HG02885 (cell line): ENCODE results near the gene PTPRK.
"Not testable (repeated sequence)": the region's sequence is repeated elsewhere in the genome, so short reads cannot be mapped to it uniquely, and the experiment has no call there.

ENCODE experiments used
- ATAC-seq: cut with Tn5 transposase; IDR thresholded peaks from one replicate; pipeline ENCODE4 v1.9.1; 2021; ENCODE audit warnings: mild to moderate bottlenecking; ENCODE audit not compliant: unreplicated experiment, poor library complexity

The PTPRK gene

GRCh38 chr6:128492386-128492785 lies 28.0 kb downstream of the PTPRK start:
- no peak for ATAC-seq

GRCh38 chr6:128491610-128492206 lies 28.7 kb downstream of the PTPRK start:
- peak; percentile 77 for ATAC-seq

- no peak for ATAC-seq
Measured at GRCh38 chr6:128491100-128491581, 29.3 kb downstream of the PTPRK start.

- no peak for ATAC-seq
Measured at GRCh38 chr6:128487746-128488145, 32.7 kb downstream of the PTPRK start.

- ATAC-seq, result no peak
Measured at GRCh38 chr6:128487055-128487454, 33.3 kb downstream of the PTPRK start.

GRCh38 chr6:128486580-128486979 lies 33.8 kb downstream of the PTPRK start:
- not testable (repeated sequence) for ATAC-seq

GRCh38 chr6:128483472-128484135 lies 36.8 kb downstream of the PTPRK start:
- ATAC-seq, result no peak

GRCh38 chr6:128482642-128483041 lies 37.8 kb downstream of the PTPRK start:
- ATAC-seq, result no peak

GRCh38 chr6:128479991-128480390 lies 40.4 kb downstream of the PTPRK start:
- ATAC-seq, result no peak

- ATAC-seq, result no peak
Measured at GRCh38 chr6:128479048-128479666, 41.2 kb downstream of the PTPRK start.

GRCh38 chr6:128478230-128479047 lies 42.0 kb downstream of the PTPRK start:
- no peak for ATAC-seq

GRCh38 chr6:128474933-128475332 lies 45.5 kb downstream of the PTPRK start:
- ATAC-seq, result no peak

GRCh38 chr6:128474481-128474880 lies 45.9 kb downstream of the PTPRK start:
- ATAC-seq, result no peak

- ATAC-seq, result no peak
Measured at GRCh38 chr6:128471907-128472306, 48.5 kb downstream of the PTPRK start.

- no peak for ATAC-seq
Measured at GRCh38 chr6:128465368-128466343, 54.7 kb downstream of the PTPRK start.

- ATAC-seq, result no peak
Measured at GRCh38 chr6:128464790-128465189, 55.6 kb downstream of the PTPRK start.

GRCh38 chr6:128463942-128464341 lies 56.5 kb downstream of the PTPRK start:
- no peak for ATAC-seq

GRCh38 chr6:128461501-128461900 lies 58.9 kb downstream of the PTPRK start:
- ATAC-seq, result no peak

GRCh38 chr6:128456510-128457230 lies 63.7 kb downstream of the PTPRK start:
- no peak for ATAC-seq
